GM21381 (cell line): ENCODE measurements around the gene KIF4B.
"Not testable (repeated sequence)": the region's sequence is repeated elsewhere in the genome, so short reads cannot be mapped to it uniquely, and the experiment has no call there.

ENCODE experiments used
- ATAC-seq: cut with Tn5 transposase; IDR thresholded peaks from one replicate; pipeline ENCODE4 v1.9.1; 2021; ENCODE audit warnings: mild to moderate bottlenecking, moderate library complexity; ENCODE audit not compliant: unreplicated experiment

Gene KIF4B

GRCh38 chr5:155013526-155013925 lies at the start of gene KIF4B:
Gene KIF4B (plus strand): TSS chr5:155013755. CDS start chr5:155013860, 105 bp downstream.
- no peak for ATAC-seq

- ATAC-seq, result no peak
Measured at GRCh38 chr5:154966081-154966841, 47.3 kb upstream of the KIF4B start.

- no peak for ATAC-seq
Measured at GRCh38 chr5:154966874-154967273, 46.7 kb upstream of the KIF4B start.

- ATAC-seq, result no peak
Measured at GRCh38 chr5:154967421-154968024, 46.0 kb upstream of the KIF4B start.

GRCh38 chr5:154968953-154969352 lies 44.6 kb upstream of the KIF4B start:
- no peak for ATAC-seq

GRCh38 chr5:154970759-154971158 lies 42.8 kb upstream of the KIF4B start:
- ATAC-seq, result no peak

GRCh38 chr5:154971501-154971900 lies 42.1 kb upstream of the KIF4B start:
- no peak for ATAC-seq

- ATAC-seq, result no peak
Measured at GRCh38 chr5:154972476-154973080, 41.0 kb upstream of the KIF4B start.

GRCh38 chr5:154976082-154976481 lies 37.5 kb upstream of the KIF4B start:
- ATAC-seq, result not testable (repeated sequence)

GRCh38 chr5:154977409-154977808 lies 36.1 kb upstream of the KIF4B start:
- no peak for ATAC-seq

GRCh38 chr5:154978294-154978693 lies 35.3 kb upstream of the KIF4B start:
- not testable (repeated sequence) for ATAC-seq

GRCh38 chr5:154984946-154985516 lies 28.5 kb upstream of the KIF4B start:
- no peak for ATAC-seq

GRCh38 chr5:154986151-154986550 lies 27.4 kb upstream of the KIF4B start:
- no peak for ATAC-seq

- ATAC-seq, result no peak
Measured at GRCh38 chr5:154989626-154990025, 23.9 kb upstream of the KIF4B start.

- no peak for ATAC-seq
Measured at GRCh38 chr5:154993461-154993860, 20.1 kb upstream of the KIF4B start.

- ATAC-seq, result no peak
Measured at GRCh38 chr5:154995679-154996078, 17.9 kb upstream of the KIF4B start.

GRCh38 chr5:154997746-154998145 lies 15.8 kb upstream of the KIF4B start:
- ATAC-seq, result no peak

GRCh38 chr5:154999865-155000264 lies 13.7 kb upstream of the KIF4B start:
- ATAC-seq, result no peak

- no peak for ATAC-seq
Measured at GRCh38 chr5:155001523-155001922, 12.0 kb upstream of the KIF4B start.

GRCh38 chr5:155002722-155003121 lies 10.8 kb upstream of the KIF4B start:
- not testable (repeated sequence) for ATAC-seq

- no peak for ATAC-seq
Measured at GRCh38 chr5:155004138-155004744, 9.3 kb upstream of the KIF4B start.
